ENCODE data around the gene NRP1.
"Not testable (repeated sequence)": the region's sequence is repeated elsewhere in the genome, so short reads cannot be mapped to it uniquely, and the experiment has no call there.

NRP1 gene

DNA sequence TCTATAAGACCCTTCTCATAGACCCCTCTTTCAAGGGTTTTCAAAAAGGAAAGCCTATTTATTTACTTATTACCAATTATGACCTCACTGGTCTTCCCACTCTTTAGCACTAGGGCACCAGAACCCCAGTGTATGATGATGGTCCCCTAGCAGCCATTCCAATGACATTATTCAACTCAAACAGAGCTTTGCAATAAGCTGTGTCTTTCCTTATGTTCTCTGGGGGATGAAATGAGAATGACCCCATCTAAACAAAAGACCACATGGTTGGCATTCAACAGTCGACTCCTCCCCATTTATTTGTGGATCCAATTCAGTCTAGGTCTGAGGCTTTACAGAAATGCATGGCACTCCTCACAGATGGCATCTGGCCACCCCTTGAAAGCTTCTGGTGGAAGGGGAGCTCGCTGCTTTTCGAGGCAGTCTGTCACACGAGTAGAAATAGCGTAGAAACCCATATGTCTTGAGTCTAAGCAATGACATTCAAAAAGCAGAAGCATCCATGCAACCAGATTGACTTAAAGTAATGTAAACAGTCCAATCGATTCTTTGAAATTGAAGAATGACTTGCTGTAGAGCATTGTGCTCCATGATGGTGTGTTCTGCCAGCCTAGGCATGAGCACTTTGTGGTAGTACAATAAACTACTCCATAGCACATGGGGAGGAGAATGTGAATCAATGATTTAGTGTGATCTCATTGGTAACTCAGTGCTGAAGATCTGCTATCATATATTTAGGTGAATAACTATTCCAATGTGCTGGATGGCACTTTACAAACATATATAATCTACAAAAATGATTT is 29.8 kb downstream of the NRP1 start:
- no peaks in the 10 kb centered on the region for H3K9me3 Mint-ChIP-seq
- no peak for ATAC-seq (replicated peaks)
- no peaks in the 10 kb centered on the region for H3K36me3 Mint-ChIP-seq (ENCODE audit: insufficient read depth)

GRCh38 chr10:33303988-33304387 is 30.5 kb downstream of the NRP1 start:
- H3K27me3 Mint-ChIP-seq: peaks cover 17 to 18% of the 10 kb centered on the region in 2 donors
- no peaks in the 10 kb centered on the region for H3K4me1 Mint-ChIP-seq (ENCODE audit: low read depth in 2 of 2)
- DNase-seq: no peak
- H3K27ac Mint-ChIP-seq: no peak overlapping the region
- H3K4me3 Mint-ChIP-seq: no peak overlapping the region
- ATAC-seq (replicated peaks): no peak
- H3K9me3 Mint-ChIP-seq: no peaks in the 10 kb centered on the region
- H3K36me3 Mint-ChIP-seq (ENCODE audit: insufficient read depth): no peaks in the 10 kb centered on the region

More for the DNA sequence above, 29.8 kb downstream of the NRP1 start:
- H3K27me3 Mint-ChIP-seq: peaks cover 17 to 23% of the 10 kb centered on the region in 2 donors
- no peak overlapping the region for H3K27ac Mint-ChIP-seq
- DNase-seq: no peak
- H3K4me1 Mint-ChIP-seq (ENCODE audit: low read depth in 2 of 2): peaks cover 0 to 4% of the 10 kb centered on the region in 2 donors
- no peak overlapping the region for H3K4me3 Mint-ChIP-seq

DNA sequence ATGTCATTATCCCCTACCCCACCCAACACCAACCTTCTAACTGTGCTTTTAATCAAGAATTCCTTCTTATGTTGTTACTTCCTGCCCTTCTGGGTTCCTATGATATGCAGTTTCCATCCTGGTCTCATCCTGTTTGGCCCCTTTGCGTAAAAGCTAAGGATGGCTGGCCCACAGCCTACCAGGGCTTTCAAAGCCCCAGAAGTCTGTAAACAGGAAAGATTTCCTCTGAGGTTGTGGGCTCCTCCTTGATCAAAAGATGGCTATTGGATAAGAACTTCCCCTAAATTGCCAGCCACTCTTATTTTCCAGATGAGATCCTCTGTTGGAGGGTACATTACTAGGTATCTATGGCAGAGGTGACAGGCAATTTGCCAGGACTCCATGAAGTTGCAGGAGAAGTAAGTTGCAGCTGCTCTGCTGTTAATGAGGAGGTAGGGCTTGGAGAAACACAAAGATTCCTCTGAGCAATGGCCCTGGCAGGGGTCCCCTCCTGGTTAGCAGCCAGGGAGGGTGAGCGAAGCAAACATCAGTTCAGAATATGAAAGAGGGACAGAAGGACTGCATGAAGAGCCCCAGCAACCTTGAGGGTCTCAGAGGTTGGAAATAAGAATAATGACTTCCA is 32.1 kb downstream of the NRP1 start:
- Mint-ChIP-seq H3K4me1 (ENCODE audit: low read depth in 2 of 2) (no peaks in the 10 kb centered on the region), H3K27ac (no peak overlapping the region), H3K36me3 (ENCODE audit: insufficient read depth) (no peaks in the 10 kb centered on the region), H3K27me3 (peaks cover 17 to 18% of the 10 kb centered on the region in 2 donors), H3K9me3 (no peaks in the 10 kb centered on the region), H3K4me3 (no peak overlapping the region)
- ATAC-seq (replicated peaks): no peak
- no peak for DNase-seq

- Mint-ChIP-seq H3K36me3 (ENCODE audit: insufficient read depth) (no peaks in the 10 kb centered on the region), H3K4me1 (ENCODE audit: low read depth in 2 of 2) (no peaks in the 10 kb centered on the region), H3K27me3 (peaks cover 17 to 18% of the 10 kb centered on the region in 2 donors), H3K27ac (no peak overlapping the region), H3K9me3 (no peaks in the 10 kb centered on the region), H3K4me3 (no peak overlapping the region)
- ATAC-seq (replicated peaks): no peak
- no peak for DNase-seq
Measured at GRCh38 chr10:33301097-33301789, 33.2 kb downstream of the NRP1 start.

GRCh38 chr10:33300544-33300943 is 33.9 kb downstream of the NRP1 start:
- H3K9me3 Mint-ChIP-seq; H3K4me1 Mint-ChIP-seq (ENCODE audit: low read depth in 2 of 2); ATAC-seq (replicated peaks); H3K27ac Mint-ChIP-seq; H3K36me3 Mint-ChIP-seq (ENCODE audit: insufficient read depth); DNase-seq; H3K4me3 Mint-ChIP-seq: not testable (repeated sequence)
- peaks cover 17 to 18% of the 10 kb centered on the region in 2 donors for H3K27me3 Mint-ChIP-seq

GRCh38 chr10:33298893-33299292 is 35.6 kb downstream of the NRP1 start:
- Mint-ChIP-seq H3K36me3 (ENCODE audit: insufficient read depth) (no peaks in the 10 kb centered on the region), H3K4me1 (ENCODE audit: low read depth in 2 of 2) (no peaks in the 10 kb centered on the region), H3K4me3 (no peak overlapping the region), H3K9me3 (no peaks in the 10 kb centered on the region), H3K27me3 (peaks cover 18 to 21% of the 10 kb centered on the region in 2 donors), H3K27ac (no peak overlapping the region)
- DNase-seq (no peak), ATAC-seq (replicated peaks) (no peak)

DNA sequence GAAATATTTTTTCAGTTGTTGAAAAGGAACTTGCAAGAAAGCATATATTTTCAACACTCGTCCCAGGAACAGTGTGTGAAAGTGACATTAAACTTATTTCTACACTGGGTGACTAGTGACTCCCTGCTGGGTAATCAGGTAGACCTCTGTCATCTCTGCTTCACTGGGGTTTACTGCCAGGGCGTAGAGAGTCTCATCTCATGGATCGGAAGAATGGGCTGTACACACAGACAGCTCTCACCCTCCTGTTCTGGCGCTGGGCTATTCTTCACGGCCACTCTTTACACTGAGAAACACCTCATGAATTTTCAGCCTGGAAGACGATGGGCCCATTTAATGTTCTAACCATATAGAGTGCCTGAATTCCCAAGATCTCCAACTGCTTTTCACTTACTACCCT is 36.4 kb downstream of the NRP1 start:
- no peak for ATAC-seq (replicated peaks)
- H3K4me3 Mint-ChIP-seq: no peak overlapping the region

GRCh38 chr10:33295851-33296250 is 38.6 kb downstream of the NRP1 start:
- DNase-seq (no peak), ATAC-seq (replicated peaks) (no peak)
- Mint-ChIP-seq H3K27ac (no peak overlapping the region), H3K36me3 (ENCODE audit: insufficient read depth) (no peaks in the 10 kb centered on the region), H3K4me3 (no peak overlapping the region), H3K9me3 (no peaks in the 10 kb centered on the region), H3K4me1 (ENCODE audit: low read depth in 2 of 2) (no peaks in the 10 kb centered on the region), H3K27me3 (peaks cover 22 to 36% of the 10 kb centered on the region in 2 donors)

More for the DNA sequence above, 36.4 kb downstream of the NRP1 start:
- no peaks in the 10 kb centered on the region for H3K4me1 Mint-ChIP-seq (ENCODE audit: low read depth in 2 of 2)
- H3K36me3 Mint-ChIP-seq (ENCODE audit: insufficient read depth): no peaks in the 10 kb centered on the region
- peaks cover 18 to 29% of the 10 kb centered on the region in 2 donors for H3K27me3 Mint-ChIP-seq
- H3K27ac Mint-ChIP-seq: no peak overlapping the region
- H3K9me3 Mint-ChIP-seq: no peaks in the 10 kb centered on the region
- DNase-seq: no peak

GRCh38 chr10:33293531-33294170 is 40.8 kb downstream of the NRP1 start:
- peaks cover 23 to 48% of the 10 kb centered on the region in 2 donors for H3K27me3 Mint-ChIP-seq
- no peaks in the 10 kb centered on the region for H3K9me3 Mint-ChIP-seq
- no peak overlapping the region for H3K27ac Mint-ChIP-seq
- H3K36me3 Mint-ChIP-seq (ENCODE audit: insufficient read depth): no peaks in the 10 kb centered on the region
- DNase-seq (no peak), ATAC-seq (replicated peaks) (no peak)
- H3K4me1 Mint-ChIP-seq (ENCODE audit: low read depth in 2 of 2): no peaks in the 10 kb centered on the region
- no peak overlapping the region for H3K4me3 Mint-ChIP-seq

DNA sequence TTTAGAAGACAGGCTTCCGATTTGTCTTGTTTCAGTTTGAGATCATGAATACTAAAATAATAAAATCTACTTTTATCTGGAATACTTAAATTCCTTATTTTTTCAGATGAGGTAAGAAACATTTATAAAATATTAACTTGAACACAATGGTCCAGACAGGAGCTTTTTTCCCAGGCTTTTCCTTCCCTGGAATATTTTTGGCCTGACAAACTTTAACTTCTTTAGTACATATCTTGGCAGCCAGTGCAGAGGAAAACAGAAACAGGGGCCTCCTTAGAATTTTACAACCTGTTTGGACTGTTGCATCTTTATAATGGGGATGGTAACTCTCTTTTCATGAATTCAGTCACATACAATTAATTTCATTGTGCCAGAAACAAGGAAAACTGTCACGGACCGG is 41.4 kb downstream of the NRP1 start:
- ATAC-seq (replicated peaks): no peak
- Mint-ChIP-seq H3K36me3 (ENCODE audit: insufficient read depth) (no peaks in the 10 kb centered on the region), H3K27ac (no peak overlapping the region), H3K27me3 (peaks cover 23 to 50% of the 10 kb centered on the region in 2 donors), H3K9me3 (no peaks in the 10 kb centered on the region), H3K4me1 (ENCODE audit: low read depth in 2 of 2) (no peaks in the 10 kb centered on the region), H3K4me3 (no peak overlapping the region)
- DNase-seq: no peak

DNA sequence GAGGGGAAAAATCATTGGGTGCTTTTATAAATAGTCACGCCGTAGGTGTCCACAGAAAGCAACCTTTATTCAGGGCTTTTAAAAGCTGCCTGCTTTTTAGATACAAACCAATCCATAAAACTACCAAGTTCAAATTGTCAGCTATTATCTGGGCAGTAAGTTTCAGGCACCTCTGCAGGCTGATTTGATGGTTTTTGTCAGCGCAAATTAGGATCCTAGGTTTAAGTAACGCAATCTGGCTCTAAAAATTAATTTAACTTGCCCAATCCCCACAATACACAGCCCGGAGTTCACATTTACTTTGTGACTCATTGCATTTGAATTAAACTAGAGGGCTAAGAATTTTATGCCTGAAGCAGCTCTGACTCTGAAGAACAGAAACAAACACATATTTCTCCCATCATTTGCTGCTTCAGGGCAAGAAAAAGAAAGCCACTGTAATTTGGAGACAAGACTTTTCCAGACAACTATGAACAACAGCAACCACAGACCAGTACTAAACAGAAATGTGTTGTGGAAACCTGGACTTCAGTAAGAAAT is 43.3 kb downstream of the NRP1 start:
- Mint-ChIP-seq H3K27ac (no peak overlapping the region), H3K4me3 (no peak overlapping the region), H3K4me1 (ENCODE audit: low read depth in 2 of 2) (no peaks in the 10 kb centered on the region), H3K36me3 (ENCODE audit: insufficient read depth) (no peaks in the 10 kb centered on the region), H3K27me3 (peaks cover 29 to 51% of the 10 kb centered on the region in 2 donors), H3K9me3 (no peaks in the 10 kb centered on the region)
- ATAC-seq (replicated peaks): no peak
- DNase-seq: no peak

- no peak for ATAC-seq (replicated peaks)
- Mint-ChIP-seq H3K4me3 (no peak overlapping the region), H3K36me3 (ENCODE audit: insufficient read depth) (no peaks in the 10 kb centered on the region), H3K27me3 (peaks cover 35 to 57% of the 10 kb centered on the region in 2 donors), H3K9me3 (no peaks in the 10 kb centered on the region), H3K4me1 (ENCODE audit: low read depth in 2 of 2) (no peaks in the 10 kb centered on the region), H3K27ac (no peak overlapping the region)
- no peak for DNase-seq
Measured at GRCh38 chr10:33290321-33291052, 44.0 kb downstream of the NRP1 start.

GRCh38 chr10:33289776-33290175 is 44.7 kb downstream of the NRP1 start:
- Mint-ChIP-seq H3K27me3 (peaks cover 42 to 57% of the 10 kb centered on the region in 2 donors), H3K27ac (no peak overlapping the region), H3K9me3 (no peaks in the 10 kb centered on the region), H3K36me3 (ENCODE audit: insufficient read depth) (no peaks in the 10 kb centered on the region), H3K4me3 (no peak overlapping the region), H3K4me1 (ENCODE audit: low read depth in 2 of 2) (no peaks in the 10 kb centered on the region)
- DNase-seq: no peak
- no peak for ATAC-seq (replicated peaks)

Data from effector memory CD8-positive, alpha-beta T cell (primary cell).